Activated CD4-positive, alpha-beta memory T cell treated with anti-CD3 and anti-CD28 coated beads, Interleukin-2, amount 10 ng/mL, durations not matched to agents 7 days and 5 days (primary cell): ENCODE measurements around the gene ADGRV1. TPM values are rescaled to one million over a fixed set of nuclear protein-coding genes. Genes with fewer than 3 reads are reported as not detected.

ENCODE experiments used
- CTCF ChIA-PET: fragments of 350-600 bp; sonication (Branson Sonifier 250); formaldehyde crosslinking; loops from one replicate; lab custom pipeline; 2021; ENCODE audit warnings: antibody characterized with exemption, inconsistent platforms; lab: Charles Lee
- POLR2A ChIA-PET: fragments of 350-600 bp; sonication (Branson Sonifier 250); formaldehyde crosslinking; loops from one replicate; lab custom pipeline; 2021; ENCODE audit warnings: antibody characterized with exemption; lab: Charles Lee
- DNase-seq: peaks from one replicate; pipeline ENCODE4 v3.0.0-alpha.2; 2020
- H3K27ac Mint-ChIP-seq: one replicate; pipeline ENCODE4 v1.8.0; 2021; ENCODE audit warnings: mild to moderate bottlenecking, mixed read lengths
- H3K27me3 Mint-ChIP-seq: one replicate; pipeline ENCODE4 v1.8.0; 2021; ENCODE audit warnings: mixed read lengths
- H3K36me3 Mint-ChIP-seq: one replicate; pipeline ENCODE4 v1.8.0; 2021; ENCODE audit warnings: low read depth, mixed read lengths
- H3K4me1 Mint-ChIP-seq: one replicate; pipeline ENCODE4 v1.8.0; 2021; ENCODE audit warnings: mixed read lengths
- H3K4me3 Mint-ChIP-seq: one replicate; pipeline ENCODE4 v1.8.0; 2021; ENCODE audit warnings: mild to moderate bottlenecking, mixed read lengths
- H3K9me3 Mint-ChIP-seq: one replicate; pipeline ENCODE4 v1.8.0; 2021; ENCODE audit warnings: mixed read lengths
- total RNA-seq, 2 experiments: library from RNA; stranded (reverse); gene quantifications; one replicate each; pipeline ENCODE4 v1.2.3, GENCODE V29; 2021

The ADGRV1 gene
- total RNA-seq, 2 experiments from 2014 or later, result not detected

- ChIA-PET POLR2A (no interaction called here), CTCF (interaction anchor here (1.5 kb wide), 1 partner anchor 11 kb away, joined by 4 read pairs; no protein-coding TSS in a partner anchor)
- peaks cover 12% of the 10 kb centered on the region for H3K27me3 Mint-ChIP-seq
- peaks cover 8% of the 10 kb centered on the region for H3K9me3 Mint-ChIP-seq
- DNase-seq, result no peak
- H3K27ac Mint-ChIP-seq, result no peak overlapping the region
- no peak overlapping the region for H3K4me3 Mint-ChIP-seq
- H3K4me1 Mint-ChIP-seq, result no peaks in the 10 kb centered on the region
- H3K36me3 Mint-ChIP-seq, result no peaks in the 10 kb centered on the region
Measured at GRCh38 chr5:91016954-91017700, 458.5 kb downstream of the ADGRV1 start.

- Mint-ChIP-seq H3K4me1 (no peaks in the 10 kb centered on the region), H3K27ac (no peak overlapping the region), H3K36me3 (no peaks in the 10 kb centered on the region), H3K4me3 (no peak overlapping the region), H3K9me3 (peaks cover 8% of the 10 kb centered on the region), H3K27me3 (peaks cover 8% of the 10 kb centered on the region)
- ChIA-PET POLR2A (no interaction called here), CTCF (no interaction called here)
- DNase-seq, result no peak
Measured at GRCh38 chr5:91018200-91018599, 459.6 kb downstream of the ADGRV1 start.

- no peaks in the 10 kb centered on the region for H3K4me1 Mint-ChIP-seq
- CTCF ChIA-PET, result no interaction called here
Measured at GRCh38 chr5:91018712-91019371, 460.2 kb downstream of the ADGRV1 start.

GRCh38 chr5:91020065-91020800, 461.6 kb downstream of the ADGRV1 start:
- peaks cover 4% of the 10 kb centered on the region for H3K9me3 Mint-ChIP-seq
- CTCF ChIA-PET, result interaction anchor here (0.7 kb wide), 1 partner anchor 8 kb away, joined by 4 read pairs; no protein-coding TSS in a partner anchor
- H3K27me3 Mint-ChIP-seq, result peaks cover 7% of the 10 kb centered on the region

More at GRCh38 chr5:91018712-91019371, 460.2 kb downstream of the ADGRV1 start:
- no peak overlapping the region for H3K27ac Mint-ChIP-seq
- POLR2A ChIA-PET, result no interaction called here
- peaks cover 8% of the 10 kb centered on the region for H3K27me3 Mint-ChIP-seq
- DNase-seq, result no peak
- H3K4me3 Mint-ChIP-seq, result no peak overlapping the region
- H3K36me3 Mint-ChIP-seq, result no peaks in the 10 kb centered on the region
- peaks cover 8% of the 10 kb centered on the region for H3K9me3 Mint-ChIP-seq

GRCh38 chr5:91022518-91022917, 463.9 kb downstream of the ADGRV1 start:
- no peak overlapping the region for H3K4me3 Mint-ChIP-seq
- CTCF ChIA-PET, result no interaction called here

More at GRCh38 chr5:91020065-91020800, 461.6 kb downstream of the ADGRV1 start:
- Mint-ChIP-seq H3K36me3 (no peaks in the 10 kb centered on the region), H3K4me3 (no peak overlapping the region), H3K4me1 (no peaks in the 10 kb centered on the region), H3K27ac (no peak overlapping the region)
- no peak for DNase-seq
- POLR2A ChIA-PET, result no interaction called here

GRCh38 chr5:91024206-91024605, 465.6 kb downstream of the ADGRV1 start:
- POLR2A ChIA-PET, result no interaction called here
- CTCF ChIA-PET, result no interaction called here
- no peak for DNase-seq
- H3K27ac Mint-ChIP-seq, result no peak overlapping the region
- H3K9me3 Mint-ChIP-seq, result no peaks in the 10 kb centered on the region
- no peaks in the 10 kb centered on the region for H3K36me3 Mint-ChIP-seq
- no peaks in the 10 kb centered on the region for H3K4me1 Mint-ChIP-seq
- peaks cover 12% of the 10 kb centered on the region for H3K27me3 Mint-ChIP-seq
- no peak overlapping the region for H3K4me3 Mint-ChIP-seq

More at GRCh38 chr5:91022518-91022917, 463.9 kb downstream of the ADGRV1 start:
- H3K4me1 Mint-ChIP-seq, result no peaks in the 10 kb centered on the region
- no peaks in the 10 kb centered on the region for H3K9me3 Mint-ChIP-seq
- H3K27me3 Mint-ChIP-seq, result peaks cover 7% of the 10 kb centered on the region
- H3K27ac Mint-ChIP-seq, result no peak overlapping the region
- POLR2A ChIA-PET, result no interaction called here
- DNase-seq, result no peak
- no peaks in the 10 kb centered on the region for H3K36me3 Mint-ChIP-seq

GRCh38 chr5:91024727-91025126, 466.1 kb downstream of the ADGRV1 start:
- H3K27ac Mint-ChIP-seq, result no peak overlapping the region
- CTCF ChIA-PET, result no interaction called here
- H3K36me3 Mint-ChIP-seq, result no peaks in the 10 kb centered on the region
- H3K9me3 Mint-ChIP-seq, result no peaks in the 10 kb centered on the region
- H3K4me1 Mint-ChIP-seq, result no peaks in the 10 kb centered on the region
- no peak for DNase-seq
- POLR2A ChIA-PET, result no interaction called here
- no peak overlapping the region for H3K4me3 Mint-ChIP-seq
- H3K27me3 Mint-ChIP-seq, result peaks cover 12% of the 10 kb centered on the region

GRCh38 chr5:91025449-91025848, 466.9 kb downstream of the ADGRV1 start:
- CTCF ChIA-PET, result no interaction called here
- Mint-ChIP-seq H3K36me3 (no peaks in the 10 kb centered on the region), H3K27me3 (peaks cover 12% of the 10 kb centered on the region), H3K9me3 (no peaks in the 10 kb centered on the region), H3K27ac (no peak overlapping the region), H3K4me3 (no peak overlapping the region), H3K4me1 (no peaks in the 10 kb centered on the region)
- POLR2A ChIA-PET, result no interaction called here
- DNase-seq, result no peak

GRCh38 chr5:91025956-91026355, 467.4 kb downstream of the ADGRV1 start:
- peaks cover 12% of the 10 kb centered on the region for H3K27me3 Mint-ChIP-seq

GRCh38 chr5:91026466-91026865, 467.9 kb downstream of the ADGRV1 start:
- Mint-ChIP-seq H3K27me3 (peaks cover 12% of the 10 kb centered on the region), H3K36me3 (no peaks in the 10 kb centered on the region), H3K9me3 (no peaks in the 10 kb centered on the region), H3K27ac (no peak overlapping the region), H3K4me3 (no peak overlapping the region), H3K4me1 (no peaks in the 10 kb centered on the region)
- no peak for DNase-seq
- POLR2A ChIA-PET, result no interaction called here
- CTCF ChIA-PET, result no interaction called here

More at GRCh38 chr5:91025956-91026355, 467.4 kb downstream of the ADGRV1 start:
- no peak overlapping the region for H3K27ac Mint-ChIP-seq
- H3K36me3 Mint-ChIP-seq, result no peaks in the 10 kb centered on the region
- H3K4me3 Mint-ChIP-seq, result no peak overlapping the region
- H3K9me3 Mint-ChIP-seq, result no peaks in the 10 kb centered on the region
- no peak for DNase-seq
- ChIA-PET POLR2A (no interaction called here), CTCF (no interaction called here)
- H3K4me1 Mint-ChIP-seq, result no peaks in the 10 kb centered on the region

GRCh38 chr5:91027405-91028139, 469.0 kb downstream of the ADGRV1 start:
- ChIA-PET CTCF (interaction anchor here (0.8 kb wide), 1 partner anchor 11 kb away, joined by 4 read pairs; no protein-coding TSS in a partner anchor), POLR2A (no interaction called here)
- Mint-ChIP-seq H3K9me3 (no peaks in the 10 kb centered on the region), H3K27me3 (peaks cover 12% of the 10 kb centered on the region), H3K36me3 (no peaks in the 10 kb centered on the region), H3K27ac (no peak overlapping the region), H3K4me3 (no peak overlapping the region), H3K4me1 (no peaks in the 10 kb centered on the region)
- DNase-seq, result no peak

- H3K4me1 Mint-ChIP-seq, result no peaks in the 10 kb centered on the region
- CTCF ChIA-PET, result no interaction called here
- H3K9me3 Mint-ChIP-seq, result no peaks in the 10 kb centered on the region
- no peaks in the 10 kb centered on the region for H3K36me3 Mint-ChIP-seq
- no peak for DNase-seq
- peaks cover 12% of the 10 kb centered on the region for H3K27me3 Mint-ChIP-seq
- POLR2A ChIA-PET, result no interaction called here
- H3K27ac Mint-ChIP-seq, result no peak overlapping the region
- H3K4me3 Mint-ChIP-seq, result no peak overlapping the region
Measured at GRCh38 chr5:91028499-91028956, 469.9 kb downstream of the ADGRV1 start.
